CD8-positive, alpha-beta memory T cell (primary cell): ENCODE data around the gene CCSER1. TPM values are rescaled to one million over a fixed set of nuclear protein-coding genes. Genes with fewer than 3 reads are reported as not detected.
"Not testable (repeated sequence)": the region's sequence is repeated elsewhere in the genome, so short reads cannot be mapped to it uniquely, and the experiment has no call there.

ENCODE experiments used
- CTCF ChIA-PET: fragments of 350-600 bp; sonication (Branson Sonifier 250); formaldehyde crosslinking; loops from one replicate; lab custom pipeline; 2021; ENCODE audit warnings: antibody characterized with exemption; lab: Charles Lee
- POLR2A ChIA-PET: fragments of 350-600 bp; sonication (Branson Sonifier 250); formaldehyde crosslinking; loops from one replicate; lab custom pipeline; 2021; ENCODE audit warnings: antibody characterized with exemption; lab: Charles Lee
- DNase-seq, 5 donors: peaks; one replicate each; pipeline versions ENCODE4 v3.0.0 to v3.0.0-alpha.2; 2020 to 2022; ENCODE audit warnings: mixed read lengths in 1 of 5
- H3K27ac ChIP-seq: one replicate; pipeline ENCODE4 v1.7.0; 2013; ENCODE audit warnings: low read depth, mild to moderate bottlenecking, low read length, moderate library complexity
- H3K27me3 ChIP-seq: 2 replicates; pipeline ENCODE4 v1.7.0; 2013; ENCODE audit warnings: low read length, mild to moderate bottlenecking; ENCODE audit not compliant: insufficient read depth, poor library complexity, severe bottlenecking
- H3K36me3 ChIP-seq: 2 replicates; pipeline ENCODE4 v1.7.0; 2013; ENCODE audit warnings: mild to moderate bottlenecking, low read length, moderate library complexity; ENCODE audit not compliant: insufficient read depth
- H3K4me1 ChIP-seq: 2 replicates; pipeline ENCODE4 v1.7.0; 2013; ENCODE audit warnings: mild to moderate bottlenecking, low read length, moderate library complexity; ENCODE audit not compliant: insufficient read depth
- H3K4me3 ChIP-seq: 2 replicates; pipeline ENCODE4 v1.7.0; 2013; ENCODE audit warnings: mild to moderate bottlenecking, low read length
- H3K9me3 ChIP-seq: 2 replicates; pipeline ENCODE4 v1.7.0; 2013; ENCODE audit warnings: mild to moderate bottlenecking, low read length
- H3K27ac Mint-ChIP-seq, 8 donors: one replicate each; pipeline ENCODE4 v1.8.0; 2020 to 2021; ENCODE audit warnings: mixed read lengths in 8 of 8, mild to moderate bottlenecking in 6 of 8, inconsistent platforms in 3 of 8, moderate library complexity in 3 of 8
- H3K27me3 Mint-ChIP-seq, 2 donors: one replicate each; pipeline ENCODE4 v1.8.0; 2020 to 2021; ENCODE audit warnings: mixed read lengths in 2 of 2, mild to moderate bottlenecking in 1 of 2, moderate library complexity in 1 of 2
- H3K36me3 Mint-ChIP-seq, 3 donors: one replicate each; pipeline ENCODE4 v1.8.0; 2020 to 2021; ENCODE audit warnings: mixed read lengths in 3 of 3, inconsistent platforms in 1 of 3, mild to moderate bottlenecking in 1 of 3
- H3K4me1 Mint-ChIP-seq, 3 donors: one replicate each; pipeline ENCODE4 v1.8.0; 2020 to 2021; ENCODE audit warnings: mixed read lengths in 3 of 3, inconsistent platforms in 1 of 3, mild to moderate bottlenecking in 1 of 3
- H3K4me3 Mint-ChIP-seq, 7 donors: one replicate each; pipeline ENCODE4 v1.8.0; 2020 to 2021; ENCODE audit warnings: mixed read lengths in 7 of 7, mild to moderate bottlenecking in 6 of 7, moderate library complexity in 4 of 7, inconsistent platforms in 2 of 7
- H3K9me3 Mint-ChIP-seq, 5 donors: one replicate each; pipeline ENCODE4 v1.8.0; 2020 to 2022; ENCODE audit warnings: mixed read lengths in 5 of 5, mild to moderate bottlenecking in 3 of 5, moderate library complexity in 2 of 5, inconsistent platforms in 1 of 5
- polyA plus RNA-seq: library from polyadenylated mRNA; unstranded; fragments of 300-500 nt; fragmentation: Illumina TruSeq; gene quantifications from one replicate; pipeline ENCODE4 v1.2.3, GENCODE V29; 2021
- total RNA-seq, 2 experiments: library from RNA; stranded (reverse); gene quantifications; one replicate each; pipeline ENCODE4 v1.2.3, GENCODE V29; 2021

The CCSER1 gene
- total and polyA plus RNA-seq, 3 experiments from 2014 or later = 0.12 to 0.20 TPM; not detected in 1

GRCh38 chr4:90876296-90876695, 749.1 kb downstream of the CCSER1 start:
- ChIA-PET CTCF (no interaction called here), POLR2A (no interaction called here)
- Mint-ChIP-seq H3K36me3 (no peaks in the 10 kb centered on the region), H3K4me1 (no peaks in the 10 kb centered on the region), H3K27me3 (peaks cover 0 to 1% of the 10 kb centered on the region in 2 donors), H3K27ac (no peak overlapping the region), H3K4me3 (no peak overlapping the region), H3K9me3 (peaks cover 3 to 46% (median 12%) of the 10 kb centered on the region in 5 donors)
- Histone ChIP-seq H3K9me3 (no peaks in the 10 kb centered on the region), H3K27me3 (no peaks in the 10 kb centered on the region), H3K4me1 (no peaks in the 10 kb centered on the region), H3K4me3 (no peak overlapping the region), H3K27ac (no peak overlapping the region), H3K36me3 (no peaks in the 10 kb centered on the region)
- no peak for DNase-seq

GRCh38 chr4:90883519-90883918, 756.3 kb downstream of the CCSER1 start:
- no peaks in the 10 kb centered on the region for H3K4me1 ChIP-seq
- POLR2A ChIA-PET = no interaction called here
- no peaks in the 10 kb centered on the region for H3K9me3 ChIP-seq
- no peak overlapping the region for H3K27ac ChIP-seq
- CTCF ChIA-PET = no interaction called here
- Mint-ChIP-seq H3K9me3 (peaks cover 0 to 35% (median 11%) of the 10 kb centered on the region in 5 donors), H3K36me3 (no peaks in the 10 kb centered on the region), H3K4me3 (no peak overlapping the region), H3K27me3 (no peaks in the 10 kb centered on the region), H3K27ac (no peak overlapping the region), H3K4me1 (no peaks in the 10 kb centered on the region)
- H3K4me3 ChIP-seq = no peak overlapping the region
- H3K27me3 ChIP-seq = no peaks in the 10 kb centered on the region
- no peaks in the 10 kb centered on the region for H3K36me3 ChIP-seq
- DNase-seq = no peak

GRCh38 chr4:90888571-90888970, 761.4 kb downstream of the CCSER1 start:
- POLR2A ChIA-PET = no interaction called here
- DNase-seq = no peak
- H3K27me3 Mint-ChIP-seq = no peaks in the 10 kb centered on the region

GRCh38 chr4:90889171-90889570, 762.0 kb downstream of the CCSER1 start:
- CTCF ChIA-PET = no interaction called here
- no peaks in the 10 kb centered on the region for H3K36me3 Mint-ChIP-seq
- peaks cover 0 to 27% (median 4%) of the 10 kb centered on the region in 5 donors for H3K9me3 Mint-ChIP-seq
- no peak for DNase-seq
- no peaks in the 10 kb centered on the region for H3K4me1 Mint-ChIP-seq
- POLR2A ChIA-PET = no interaction called here
- Histone ChIP-seq H3K4me1 (no peaks in the 10 kb centered on the region), H3K4me3 (no peak overlapping the region), H3K27ac (no peak overlapping the region), H3K36me3 (no peaks in the 10 kb centered on the region), H3K9me3 (no peaks in the 10 kb centered on the region), H3K27me3 (no peaks in the 10 kb centered on the region)
- H3K27ac Mint-ChIP-seq = no peak overlapping the region
- H3K27me3 Mint-ChIP-seq = no peaks in the 10 kb centered on the region
- no peak overlapping the region for H3K4me3 Mint-ChIP-seq

More at GRCh38 chr4:90888571-90888970, 761.4 kb downstream of the CCSER1 start:
- Histone ChIP-seq H3K4me1 (no peaks in the 10 kb centered on the region), H3K4me3 (no peak overlapping the region), H3K36me3 (no peaks in the 10 kb centered on the region), H3K27me3 (no peaks in the 10 kb centered on the region), H3K27ac (no peak overlapping the region), H3K9me3 (no peaks in the 10 kb centered on the region)
- Mint-ChIP-seq H3K4me3 (no peak overlapping the region), H3K27ac (no peak overlapping the region), H3K4me1 (no peaks in the 10 kb centered on the region), H3K9me3 (peaks cover 0 to 27% (median 4%) of the 10 kb centered on the region in 5 donors), H3K36me3 (no peaks in the 10 kb centered on the region)
- CTCF ChIA-PET = no interaction called here

DNA sequence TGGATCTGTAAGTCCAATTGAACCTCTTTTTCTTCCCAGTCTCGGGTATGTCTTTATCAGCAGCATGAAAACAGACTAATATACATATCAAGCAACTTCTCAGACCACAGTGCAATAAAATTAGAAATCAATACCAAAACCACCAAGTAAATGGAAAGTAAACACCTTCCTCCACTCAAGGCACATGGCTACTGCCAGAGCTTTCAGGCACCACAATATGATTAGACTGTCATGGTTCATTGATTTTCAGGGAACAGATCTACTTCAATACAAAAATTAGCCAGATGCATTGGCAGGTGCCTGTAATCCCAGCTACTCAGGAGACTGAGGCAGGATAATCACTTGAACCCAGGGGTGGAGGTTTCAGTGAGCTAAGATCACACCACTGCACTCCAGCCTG, 776.2 kb downstream of the CCSER1 start:
- H3K27me3 Mint-ChIP-seq, H3K4me1 ChIP-seq, H3K9me3 ChIP-seq, POLR2A ChIA-PET, H3K36me3 ChIP-seq, H3K27ac ChIP-seq, H3K27me3 ChIP-seq, DNase-seq, H3K27ac Mint-ChIP-seq, H3K4me3 ChIP-seq, CTCF ChIA-PET, H3K36me3 Mint-ChIP-seq, H3K4me3 Mint-ChIP-seq, H3K4me1 Mint-ChIP-seq: not testable (repeated sequence)
- H3K9me3 Mint-ChIP-seq = peaks cover 11 to 51% (median 25%) of the 10 kb centered on the region in 5 donors

DNA sequence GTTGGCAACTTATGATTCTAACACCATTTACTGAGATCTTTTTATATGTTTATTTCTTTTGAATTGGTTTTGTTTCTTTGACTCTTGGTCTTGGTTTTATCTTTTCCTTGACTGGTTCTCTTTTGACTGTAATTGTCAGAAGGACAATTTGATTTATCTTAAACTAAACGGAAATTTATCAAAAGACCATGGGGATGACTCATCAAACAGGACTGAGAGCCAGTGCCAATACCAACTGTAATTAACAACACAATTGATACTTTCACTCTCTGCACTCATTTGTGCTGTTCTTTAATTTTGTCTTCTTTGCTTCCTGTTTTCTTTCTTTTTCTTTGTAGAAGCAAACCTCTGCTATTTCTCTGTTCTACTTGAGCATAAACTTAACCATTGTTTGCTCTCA, 776.8 kb downstream of the CCSER1 start:
- Histone ChIP-seq H3K9me3 (no peaks in the 10 kb centered on the region), H3K27ac (no peak overlapping the region), H3K36me3 (no peaks in the 10 kb centered on the region), H3K27me3 (no peaks in the 10 kb centered on the region), H3K4me3 (no peak overlapping the region), H3K4me1 (no peaks in the 10 kb centered on the region)
- H3K9me3 Mint-ChIP-seq = peaks cover 11 to 46% (median 25%) of the 10 kb centered on the region in 5 donors
- no peaks in the 10 kb centered on the region for H3K36me3 Mint-ChIP-seq
- CTCF ChIA-PET = no interaction called here
- H3K4me3 Mint-ChIP-seq = no peak overlapping the region
- POLR2A ChIA-PET = no interaction called here
- no peak for DNase-seq
- H3K4me1 Mint-ChIP-seq = no peaks in the 10 kb centered on the region
- H3K27me3 Mint-ChIP-seq = no peaks in the 10 kb centered on the region
- no peak overlapping the region for H3K27ac Mint-ChIP-seq

GRCh38 chr4:90906239-90906638, 779.0 kb downstream of the CCSER1 start:
- H3K27me3 ChIP-seq = no peaks in the 10 kb centered on the region
- ChIA-PET POLR2A (no interaction called here), CTCF (interaction anchor here (0.7 kb wide), 1 partner anchor 38 kb away, joined by 3 read pairs; no protein-coding TSS in a partner anchor)
- H3K36me3 Mint-ChIP-seq = no peaks in the 10 kb centered on the region
- peaks cover 7 to 35% (median 28%) of the 10 kb centered on the region in 5 donors for H3K9me3 Mint-ChIP-seq
- H3K9me3 ChIP-seq = no peaks in the 10 kb centered on the region
- no peak overlapping the region for H3K4me3 ChIP-seq
- H3K4me3 Mint-ChIP-seq = no peak overlapping the region
- no peaks in the 10 kb centered on the region for H3K27me3 Mint-ChIP-seq
- no peaks in the 10 kb centered on the region for H3K4me1 Mint-ChIP-seq
- no peak overlapping the region for H3K27ac ChIP-seq
- H3K36me3 ChIP-seq = no peaks in the 10 kb centered on the region
- H3K27ac Mint-ChIP-seq = no peak overlapping the region
- H3K4me1 ChIP-seq = no peaks in the 10 kb centered on the region
- DNase-seq = no peak

GRCh38 chr4:90911724-90912434, 784.7 kb downstream of the CCSER1 start:
- H3K9me3 Mint-ChIP-seq = peaks cover 13 to 28% (median 22%) of the 10 kb centered on the region in 5 donors
- H3K4me1 ChIP-seq, H3K36me3 Mint-ChIP-seq, H3K4me3 ChIP-seq, POLR2A ChIA-PET, H3K36me3 ChIP-seq, H3K27me3 ChIP-seq, DNase-seq, H3K4me1 Mint-ChIP-seq, H3K27me3 Mint-ChIP-seq, H3K27ac ChIP-seq, H3K27ac Mint-ChIP-seq, H3K9me3 ChIP-seq, CTCF ChIA-PET, H3K4me3 Mint-ChIP-seq: not testable (repeated sequence)
